B cell (primary cell): ENCODE data around the gene NT5DC3. TPM values are rescaled to one million over a fixed set of nuclear protein-coding genes. Genes with fewer than 3 reads are reported as not detected.

Experiments
- ATAC-seq: fragments of 200-7000 bp; cut with Tn5 transposase; one replicate; pipeline ENCODE4 v1.10.0; 2021; ENCODE audit warnings: low read depth, mild to moderate bottlenecking, moderate number of reproducible peaks, moderate library complexity
- CTCF ChIA-PET: fragments of 350-600 bp; sonication (Branson Sonifier 250); formaldehyde crosslinking; loops from one replicate; lab custom pipeline; 2021; ENCODE audit warnings: antibody characterized with exemption, inconsistent platforms; lab: Charles Lee
- POLR2A ChIA-PET: fragments of 350-600 bp; sonication (Branson Sonifier 250); formaldehyde crosslinking; loops from one replicate; lab custom pipeline; 2021; ENCODE audit warnings: antibody characterized with exemption; lab: Charles Lee
- DNase-seq: peaks from one replicate; pipeline ENCODE4 v3.0.0; 2013
- H2AFZ ChIP-seq: 2 replicates; pipeline ENCODE4 v1.6.1; 2012; ENCODE audit warnings: mild to moderate bottlenecking, low read depth, low read length; ENCODE audit not compliant: insufficient read depth, poor library complexity, severe bottlenecking
- H3K27ac ChIP-seq, 2 donors: 1 replicate in 1 of 2; 2 replicates in 1 of 2; pipeline ENCODE4 v1.5.1; 2012 to 2013; ENCODE audit warnings: low read length in 2 of 2, mild to moderate bottlenecking in 2 of 2, moderate library complexity in 1 of 2
- H3K27me3 ChIP-seq, 4 experiments: fragments of 200-600 bp in 1 of 4; sonication (generic) in 1 of 4; replicated peaks in 1 of 4; 1 replicate in 2 of 4; 2 replicates in 2 of 4; pipeline versions ENCODE4 v1.6.1 to v1.7.0; 2013 to 2016; ENCODE audit warnings: low read length in 3 of 4, mild to moderate bottlenecking in 2 of 4, mixed read lengths in 1 of 4, moderate library complexity in 1 of 4; ENCODE audit not compliant: insufficient read depth in 4 of 4, control insufficient read depth in 3 of 4; ENCODE audit errors: control extremely low read depth in 1 of 4
- H3K36me3 ChIP-seq, 2 experiments: replicated peaks in 1 of 2; 1 replicate in 1 of 2; 2 replicates in 1 of 2; pipeline versions ENCODE4 v1.6.1 to v1.7.1; 2013; ENCODE audit warnings: low read length in 1 of 2; ENCODE audit not compliant: insufficient read depth in 2 of 2, control insufficient read depth in 1 of 2; ENCODE audit errors: control extremely low read depth in 1 of 2, extremely low read depth in 1 of 2
- H3K4me1 ChIP-seq, 2 donors: fragments of 200-600 bp in 1 of 2; sonication (generic) in 1 of 2; 1 replicate in 1 of 2; 2 replicates in 1 of 2; pipeline versions ENCODE4 v1.5.1 to v1.6.1; 2013 to 2017; ENCODE audit warnings: low read length in 2 of 2; ENCODE audit not compliant: control insufficient read depth in 2 of 2, insufficient read depth in 2 of 2
- H3K4me2 ChIP-seq: replicated peaks from 2 replicates; pipeline ENCODE3; 2012; ENCODE audit warnings: mild to moderate bottlenecking, low read depth, low read length; ENCODE audit not compliant: poor library complexity, severe bottlenecking
- H3K4me3 ChIP-seq, 5 experiments: fragments of 200-600 bp in 1 of 5; sonication (generic) in 1 of 5; 1 replicate in 3 of 5; 2 replicates in 2 of 5; pipeline versions ENCODE4 v1.5.1 to v1.7.0; 2011 to 2016; ENCODE audit warnings: low read length in 4 of 5, mild to moderate bottlenecking in 4 of 5, low read depth in 2 of 5, control low read depth in 1 of 5, moderate library complexity in 1 of 5; ENCODE audit not compliant: insufficient read depth in 1 of 5; ENCODE audit errors: control extremely low read depth in 1 of 5, extremely low read depth in 1 of 5
- H3K79me2 ChIP-seq: fragments of 200-600 bp; sonication (generic); one replicate; pipeline ENCODE4 v1.6.0; 2016; ENCODE audit warnings: low read length; ENCODE audit not compliant: control insufficient read depth, insufficient read depth
- H3K9ac ChIP-seq: fragments of 200-600 bp; sonication (generic); 2 replicates; pipeline ENCODE4 v1.6.1; 2017; ENCODE audit warnings: mild to moderate bottlenecking, low read length, moderate library complexity
- H3K9me3 ChIP-seq, 3 donors: one replicate each; pipeline versions ENCODE4 v1.6.1 to v1.7.1; 2013; ENCODE audit warnings: low read length in 2 of 3; ENCODE audit not compliant: control insufficient read depth in 2 of 3, insufficient read depth in 1 of 3; ENCODE audit errors: control extremely low read depth in 1 of 3
- H4K20me1 ChIP-seq: 2 replicates; pipeline ENCODE4 v1.6.0; 2012; ENCODE audit warnings: mild to moderate bottlenecking, low read length; ENCODE audit not compliant: insufficient read depth, control insufficient read depth, poor library complexity, severe bottlenecking
- H3K27ac Mint-ChIP-seq: one replicate; pipeline ENCODE4 v1.8.0; 2021; ENCODE audit warnings: mixed read lengths
- H3K27me3 Mint-ChIP-seq: one replicate; pipeline ENCODE4 v1.8.0; 2021; ENCODE audit warnings: mixed read lengths
- H3K4me1 Mint-ChIP-seq: one replicate; pipeline ENCODE4 v1.8.0; 2021; ENCODE audit warnings: mixed read lengths
- H3K4me3 Mint-ChIP-seq: one replicate; pipeline ENCODE4 v1.8.0; 2021; ENCODE audit warnings: mixed read lengths
- H3K9me3 Mint-ChIP-seq: one replicate; pipeline ENCODE4 v1.8.0; 2022; ENCODE audit warnings: mixed read lengths; ENCODE audit not compliant: insufficient read depth
- CTCF ChIP-seq: fragments of 200-600 bp; IDR thresholded peaks from one replicate; pipeline ENCODE4 v1.8.0; 2022; ENCODE audit warnings: antibody characterized with exemption, mild to moderate bottlenecking
- EZH2 ChIP-seq: IDR thresholded peaks from 2 replicates; pipeline ENCODE4 v1.6.1; 2012; ENCODE audit warnings: borderline replicate concordance, low read depth, mild to moderate bottlenecking, moderate library complexity, low read length; ENCODE audit not compliant: insufficient read depth, poor library complexity, severe bottlenecking
- WGBS: methylation state at CpG from one replicate; pipeline ENCODE4 v1.1.5; 2013; ENCODE audit warnings: missing lambda C conversion rate; ENCODE audit not compliant: insufficient coverage; 5-methylcytosine and 5-hydroxymethylcytosine counted together
- intact Hi-C: fragments of 100-400 bp; cut with micrococcal nuclease; formaldehyde crosslinking; loops from one replicate; pipeline ENCODE4 v1.10.0; 2022
- polyA plus RNA-seq: library from polyadenylated mRNA; depleted of rRNA; stranded (reverse); fragments of >200 nt; gene quantifications from 2 replicates; pipeline ENCODE4 v1.2.3, GENCODE V29; 2012
- total RNA-seq, 2 donors: library from RNA; stranded (reverse); fragments of 120-200 nt in 1 of 2; gene quantifications; 1 replicate in 1 of 2; 2 replicates in 1 of 2; pipeline versions ENCODE4 v1.2.3 to v1.2.4, GENCODE V29; 2013 to 2022

The NT5DC3 gene
- total and polyA plus RNA-seq, 2 donors (not counting 1 experiment from before 2014, with no cell fraction given) = 4.4 to 10.6 TPM

DNA sequence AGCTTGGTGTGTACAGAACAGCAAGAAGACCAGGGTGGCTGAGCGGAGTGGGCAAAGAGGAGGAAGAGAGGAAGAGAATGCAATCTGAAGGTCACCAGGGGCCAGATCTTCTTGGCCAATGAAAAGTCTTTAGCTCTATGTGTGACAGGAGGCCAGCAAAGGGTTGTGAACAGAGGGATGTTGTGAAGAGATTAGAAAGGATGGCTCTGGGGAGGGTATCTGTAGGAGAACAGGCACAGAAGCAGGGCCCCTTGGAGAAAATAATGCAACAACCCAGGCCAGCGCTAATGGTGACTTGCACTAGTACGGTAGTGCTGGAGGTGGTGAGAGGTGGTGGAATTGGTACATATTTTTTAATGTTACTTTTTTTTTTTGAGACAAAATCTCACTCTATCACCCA is 97.2 kb downstream of the NT5DC3 start:
- Histone ChIP-seq H3K4me2 (no peak overlapping the region), H3K9me3 (no peaks in the 10 kb centered on the region), H3K79me2 (no peaks in the 10 kb centered on the region), H3K27me3 (no peaks in the 10 kb centered on the region), H3K36me3 (no peaks in the 10 kb centered on the region), H2AFZ (no peak overlapping the region), H3K4me1 (no peaks in the 10 kb centered on the region), H3K4me3 (no peak overlapping the region), H4K20me1 (no peaks in the 10 kb centered on the region), H3K9ac (no peak overlapping the region), H3K27ac (no peak overlapping the region)
- CTCF ChIA-PET = no interaction called here
- POLR2A ChIA-PET = no interaction called here
- TF ChIP-seq CTCF = no peak
- TF ChIP-seq EZH2 = no peak
- DNase-seq (no peak), ATAC-seq (no peak)
- WGBS = 100% methylated on average over 1 of the region's 3 CpGs
- H3K4me3 Mint-ChIP-seq = no peak overlapping the region
- peaks cover 7% of the 10 kb centered on the region for H3K27me3 Mint-ChIP-seq
- intact Hi-C loops = no loop called here
- no peak overlapping the region for H3K27ac Mint-ChIP-seq
- no peaks in the 10 kb centered on the region for H3K4me1 Mint-ChIP-seq
- H3K9me3 Mint-ChIP-seq = no peaks in the 10 kb centered on the region

- POLR2A ChIA-PET = no interaction called here
- Histone ChIP-seq H3K27ac (no peak overlapping the region), H3K27me3 (no peaks in the 10 kb centered on the region), H3K79me2 (no peaks in the 10 kb centered on the region), H3K36me3 (no peaks in the 10 kb centered on the region), H3K9me3 (no peaks in the 10 kb centered on the region), H3K4me2 (no peak overlapping the region), H2AFZ (no peak overlapping the region), H3K4me1 (no peaks in the 10 kb centered on the region), H4K20me1 (no peaks in the 10 kb centered on the region), H3K9ac (no peak overlapping the region), H3K4me3 (no peak overlapping the region)
- Mint-ChIP-seq H3K4me1 (no peaks in the 10 kb centered on the region), H3K27ac (no peak overlapping the region), H3K27me3 (peaks cover 12% of the 10 kb centered on the region), H3K9me3 (no peaks in the 10 kb centered on the region), H3K4me3 (no peak overlapping the region)
- CTCF ChIA-PET = no interaction called here
- ATAC-seq (no peak), DNase-seq (no peak)
- TF ChIP-seq CTCF (no peak), EZH2 (no peak)
- 91% methylated on average over 14 of the region's 15 CpGs for WGBS
- intact Hi-C loops = no loop called here
These were observed 98.6 kb downstream of the NT5DC3 start for GRCh38 chr12:103742349-103742932.
